Astrocyte of the hippocampus (primary cell): Measurements from ENCODE around the gene AGFG2.

Source experiments
- DNase-seq: peaks from one replicate; pipeline ENCODE4 v3.0.0; 2011; ENCODE audit warnings: low read depth, low spot score

Gene AGFG2

DNA sequence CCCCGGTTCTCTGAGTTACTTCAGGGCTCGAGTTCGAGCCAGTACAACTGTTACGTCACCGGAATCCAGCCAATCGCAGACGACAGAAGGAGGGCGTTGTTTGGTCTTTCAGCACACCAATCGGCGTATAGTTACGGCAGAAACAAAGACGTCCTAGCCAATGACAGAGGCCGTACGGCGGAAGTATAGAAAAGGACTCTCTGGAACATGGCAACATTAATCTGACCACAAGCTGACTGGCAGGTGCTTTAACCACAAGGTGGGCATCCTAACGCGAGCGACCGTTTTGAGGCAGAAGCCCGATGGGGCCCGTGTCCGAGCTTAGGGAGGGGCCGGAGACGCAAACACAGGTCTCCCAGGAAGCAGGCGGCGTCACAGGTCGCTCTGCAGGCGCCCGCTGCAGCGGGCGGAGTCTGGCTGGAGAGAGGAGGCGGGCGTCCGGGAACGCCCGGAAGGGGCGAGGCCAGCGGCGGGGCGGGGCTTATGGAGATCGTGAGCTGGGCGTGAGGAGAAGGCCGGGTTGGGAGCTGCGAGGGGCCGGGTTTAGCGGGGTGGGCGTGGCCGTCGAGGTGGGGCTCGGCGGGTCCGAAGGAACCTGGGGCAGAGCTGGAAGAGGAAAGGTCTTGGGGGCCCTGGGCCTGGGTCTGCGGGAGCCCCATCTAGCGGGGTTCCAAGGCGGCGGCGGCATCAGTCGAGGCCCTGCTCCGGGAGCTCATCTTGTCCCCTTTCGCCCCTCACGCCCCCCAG lies 73.2 kb downstream of the AGFG2 start, which contains the start of gene MOSPD3:
MOSPD3 (plus strand) TSS at position 558 of the 747 bp plus-strand sequence. CDS start 252 bp downstream, outside the sequence.
- DNase-seq, result peak; percentile 99

DNA sequence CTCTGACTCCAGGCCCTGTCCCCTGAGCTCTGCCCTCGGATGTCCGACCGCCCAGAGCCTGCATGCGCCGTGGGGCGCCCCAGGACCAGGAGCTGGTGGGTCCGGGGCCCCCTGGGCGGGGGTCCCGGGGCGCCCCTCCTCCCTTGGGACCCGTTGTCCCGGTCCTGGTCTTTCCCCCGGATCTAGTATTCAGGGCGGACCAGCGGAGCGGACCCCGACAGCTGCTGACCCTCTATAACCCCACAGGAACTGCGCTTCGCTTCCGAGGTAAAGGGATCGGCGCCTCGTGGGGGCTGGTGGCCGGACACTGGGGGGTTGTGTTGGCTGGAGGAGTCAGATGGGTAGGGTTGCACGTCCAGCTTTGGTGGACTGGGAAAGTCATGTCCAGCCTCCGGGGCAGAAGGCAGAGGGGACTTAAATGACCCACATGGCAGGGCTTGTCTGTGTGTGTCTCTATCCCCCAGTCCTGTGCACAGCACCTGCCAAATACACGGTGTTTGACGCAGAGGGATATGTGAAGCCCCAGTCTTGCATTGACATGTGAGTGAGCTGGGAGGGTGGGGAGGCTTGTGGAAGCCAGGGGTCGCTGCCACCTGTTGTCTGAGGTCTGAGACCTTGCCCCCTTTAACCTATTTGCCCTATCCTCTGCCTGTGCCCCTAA lies 73.9 kb downstream of the AGFG2 start:
- peak; percentile 26 for DNase-seq

DNA sequence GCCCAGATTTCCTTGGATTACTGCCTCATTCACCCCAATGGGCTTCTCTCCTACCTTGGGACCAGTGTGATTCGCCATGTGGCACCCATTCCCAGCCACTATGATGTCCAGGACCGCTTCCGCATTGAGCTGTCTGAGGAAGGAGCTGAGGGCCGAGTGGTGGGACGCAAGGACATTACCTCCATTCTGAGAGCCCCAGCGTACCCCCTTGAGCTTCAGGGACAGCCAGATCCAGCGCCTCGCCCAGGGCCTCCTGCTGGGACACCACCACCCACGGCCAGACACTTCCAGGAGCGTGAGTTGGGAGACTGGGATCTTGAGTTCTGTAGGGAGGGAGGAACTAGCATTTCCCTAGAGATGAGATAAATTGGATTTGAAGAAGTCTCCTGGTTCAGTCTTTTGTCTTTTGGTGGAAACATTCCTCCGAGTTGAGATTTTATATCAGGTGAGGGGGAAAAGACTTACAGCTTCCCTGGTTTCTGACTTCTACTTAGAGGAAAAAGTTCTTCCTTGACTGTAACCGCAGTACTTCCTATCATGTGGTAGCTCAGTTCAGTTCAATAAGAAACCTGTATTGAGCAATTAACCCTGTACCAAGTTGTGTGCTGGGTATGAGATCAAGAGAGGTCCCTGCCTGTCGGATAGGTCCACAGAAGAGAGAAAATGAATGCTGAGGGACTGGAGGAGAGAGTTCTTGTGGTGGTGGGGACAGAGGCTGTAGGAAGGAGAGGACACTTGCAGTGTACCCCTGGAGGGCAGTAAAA lies 74.6 kb downstream of the AGFG2 start:
- DNase-seq, result no peak

DNA sequence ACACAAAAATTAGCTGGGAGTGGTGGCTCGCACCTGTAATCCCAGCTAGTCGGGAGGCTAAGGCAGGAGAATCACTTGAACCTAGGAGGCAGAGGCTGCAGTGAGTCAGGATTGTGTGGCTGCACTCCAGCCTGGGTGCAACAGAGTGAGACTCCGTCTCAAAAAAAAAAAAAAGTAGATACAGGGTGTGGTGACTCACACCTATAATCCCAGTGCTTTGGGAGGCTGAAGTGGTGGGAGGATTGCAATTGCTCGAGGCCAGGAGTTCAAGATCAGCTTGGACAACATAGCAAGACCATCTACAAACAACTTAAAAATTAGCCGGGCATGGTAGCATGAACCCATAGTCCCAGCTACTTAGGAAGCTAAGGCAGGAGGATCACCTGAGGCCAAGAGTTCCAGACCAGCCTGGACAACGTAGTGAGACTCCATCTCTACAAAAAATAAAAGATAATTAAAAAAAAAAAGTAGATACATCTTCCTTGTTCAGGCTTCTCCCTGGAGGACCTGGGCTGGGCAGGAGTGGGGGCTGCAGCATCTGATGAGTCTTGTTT lies 75.4 kb downstream of the AGFG2 start:
- DNase-seq, result no peak
